Measurements from ENCODE around the gene OR8G5. TPM values are rescaled to one million over a fixed set of nuclear protein-coding genes. Genes with fewer than 3 reads are reported as not detected.
"Not testable (repeated sequence)": the region's sequence is repeated elsewhere in the genome, so short reads cannot be mapped to it uniquely, and the experiment has no call there.

Gene OR8G5
- total RNA-seq, 1 donor from 2014 or later: not detected

DNA sequence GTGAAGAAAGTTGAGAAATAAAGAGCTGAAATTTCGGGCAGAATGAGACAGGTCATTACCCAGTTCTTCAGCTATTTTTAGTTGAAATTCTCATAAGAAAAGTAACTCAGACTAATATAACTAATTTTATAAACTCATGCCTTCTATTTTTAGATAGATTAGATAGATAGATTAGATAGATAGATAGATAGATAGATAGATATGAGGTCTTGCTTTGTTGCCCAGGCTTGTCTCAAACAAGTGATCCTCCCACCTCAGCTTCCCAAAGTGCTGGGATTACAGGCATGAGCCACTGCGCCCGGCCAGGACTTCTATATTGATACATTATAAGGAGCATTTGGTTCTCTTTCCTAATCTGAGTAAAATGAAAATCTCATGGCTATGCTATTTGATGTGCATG, 42.1 kb upstream of the OR8G5 start:
- H3K4me1 Mint-ChIP-seq: no peaks in the 10 kb centered on the region
- H3K27me3 Mint-ChIP-seq (ENCODE audit: low read depth): peaks cover 8% of the 10 kb centered on the region
- H3K9me3 Mint-ChIP-seq: no peaks in the 10 kb centered on the region
- no peak for TF ChIP-seq CTCF (conservative IDR thresholded peaks at IDR 0.05)
- no peak for DNase-seq (ENCODE audit: low read depth, low spot score)
- no peak overlapping the region for H3K4me3 Mint-ChIP-seq
- H3K27ac Mint-ChIP-seq (ENCODE audit: unreplicated experiment): no peak overlapping the region
- no peaks in the 10 kb centered on the region for H3K36me3 Mint-ChIP-seq (ENCODE audit: low read depth)

DNA sequence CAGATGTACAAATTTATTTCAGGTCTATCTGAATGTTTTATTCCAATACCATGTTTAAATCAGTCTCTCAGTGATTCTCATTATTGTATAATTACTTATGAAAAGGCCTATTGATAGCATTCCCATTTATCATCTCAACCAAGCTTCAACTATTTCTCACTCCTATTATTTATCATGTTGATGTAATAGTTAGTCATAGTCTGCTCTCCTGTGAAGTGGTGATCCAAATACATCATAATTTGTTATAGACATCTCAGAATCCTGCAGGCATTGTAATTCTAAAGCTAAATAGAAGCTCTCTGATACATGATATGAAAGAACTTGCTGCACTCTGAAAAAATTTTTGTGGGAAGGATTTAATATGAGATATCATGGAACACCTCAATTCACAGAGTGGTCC, 37.0 kb upstream of the OR8G5 start:
- Mint-ChIP-seq H3K4me1 (no peaks in the 10 kb centered on the region), H3K36me3 (ENCODE audit: low read depth) (no peaks in the 10 kb centered on the region), H3K27ac (ENCODE audit: unreplicated experiment) (no peak overlapping the region), H3K9me3 (no peaks in the 10 kb centered on the region), H3K27me3 (ENCODE audit: low read depth) (peaks cover 8% of the 10 kb centered on the region), H3K4me3 (no peak overlapping the region)
- no peak for DNase-seq (ENCODE audit: low read depth, low spot score)
- no peak for TF ChIP-seq CTCF (conservative IDR thresholded peaks at IDR 0.05)

GRCh38 chr11:124222407-124222806, 33.8 kb upstream of the OR8G5 start:
- H3K4me1 Mint-ChIP-seq: no peaks in the 10 kb centered on the region
- no peak overlapping the region for H3K4me3 Mint-ChIP-seq
- DNase-seq (ENCODE audit: low read depth, low spot score): no peak
- no peak for TF ChIP-seq CTCF (conservative IDR thresholded peaks at IDR 0.05)
- H3K9me3 Mint-ChIP-seq: no peaks in the 10 kb centered on the region
- no peak overlapping the region for H3K27ac Mint-ChIP-seq (ENCODE audit: unreplicated experiment)
- no peaks in the 10 kb centered on the region for H3K36me3 Mint-ChIP-seq (ENCODE audit: low read depth)
- H3K27me3 Mint-ChIP-seq (ENCODE audit: low read depth): no peaks in the 10 kb centered on the region

DNA sequence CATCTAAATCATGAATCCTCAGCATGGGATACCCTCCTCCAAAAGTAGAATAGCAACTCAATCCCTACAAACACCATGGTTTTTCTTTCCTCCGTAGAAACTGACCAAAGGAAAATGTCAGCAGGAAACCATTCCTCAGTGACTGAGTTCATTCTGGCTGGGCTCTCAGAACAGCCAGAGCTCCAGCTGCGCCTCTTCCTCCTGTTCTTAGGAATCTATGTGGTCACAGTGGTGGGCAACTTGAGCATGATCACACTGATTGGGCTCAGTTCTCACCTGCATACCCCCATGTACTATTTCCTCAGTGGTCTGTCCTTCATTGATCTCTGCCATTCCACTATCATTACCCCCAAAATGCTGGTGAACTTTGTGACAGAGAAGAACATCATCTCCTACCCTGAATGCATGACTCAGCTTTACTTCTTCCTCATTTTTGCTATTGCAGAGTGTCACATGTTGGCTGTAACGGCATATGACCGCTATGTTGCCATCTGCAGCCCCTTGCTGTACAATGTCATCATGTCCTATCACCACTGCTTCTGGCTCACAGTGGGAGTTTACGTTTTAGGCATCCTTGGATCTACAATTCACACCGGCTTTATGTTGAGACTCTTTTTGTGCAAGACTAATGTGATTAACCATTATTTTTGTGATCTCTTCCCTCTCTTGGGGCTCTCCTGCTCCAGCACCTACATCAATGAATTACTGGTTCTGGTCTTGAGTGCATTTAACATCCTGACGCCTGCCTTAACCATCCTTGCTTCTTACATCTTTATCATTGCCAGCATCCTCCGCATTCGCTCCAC, 31.4 kb upstream of the OR8G5 start:
- not testable (repeated sequence) for H3K27me3 Mint-ChIP-seq (ENCODE audit: low read depth); DNase-seq (ENCODE audit: low read depth, low spot score); H3K4me1 Mint-ChIP-seq; H3K36me3 Mint-ChIP-seq (ENCODE audit: low read depth); H3K4me3 Mint-ChIP-seq; H3K9me3 Mint-ChIP-seq
- peak overlapping the region; percentile 50 for H3K27ac Mint-ChIP-seq (ENCODE audit: unreplicated experiment)

DNA sequence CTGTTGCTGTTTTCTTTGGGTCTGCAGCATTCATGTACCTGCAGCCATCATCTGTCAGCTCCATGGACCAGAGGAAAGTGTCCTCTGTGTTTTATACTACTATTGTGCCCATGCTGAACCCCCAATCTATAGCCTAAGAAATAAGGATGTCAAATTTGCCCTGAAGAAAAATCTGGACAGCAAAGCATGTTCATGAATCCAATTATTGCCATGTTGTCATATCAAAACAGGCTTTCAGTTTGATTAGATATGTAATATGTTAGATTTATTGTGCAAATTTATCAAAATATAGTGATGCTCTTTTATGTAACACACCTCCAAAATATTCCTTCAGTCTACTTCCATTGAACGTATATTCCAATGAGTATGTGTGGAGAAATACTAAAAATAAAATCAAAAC, 30.7 kb upstream of the OR8G5 start:
- no peaks in the 10 kb centered on the region for H3K36me3 Mint-ChIP-seq (ENCODE audit: low read depth)
- H3K27ac Mint-ChIP-seq (ENCODE audit: unreplicated experiment): no peak overlapping the region
- no peak overlapping the region for H3K4me3 Mint-ChIP-seq
- H3K4me1 Mint-ChIP-seq: no peaks in the 10 kb centered on the region
- no peaks in the 10 kb centered on the region for H3K9me3 Mint-ChIP-seq
- no peak for TF ChIP-seq CTCF (conservative IDR thresholded peaks at IDR 0.05)
- DNase-seq (ENCODE audit: low read depth, low spot score): no peak
- peaks cover 3% of the 10 kb centered on the region for H3K27me3 Mint-ChIP-seq (ENCODE audit: low read depth)

DNA sequence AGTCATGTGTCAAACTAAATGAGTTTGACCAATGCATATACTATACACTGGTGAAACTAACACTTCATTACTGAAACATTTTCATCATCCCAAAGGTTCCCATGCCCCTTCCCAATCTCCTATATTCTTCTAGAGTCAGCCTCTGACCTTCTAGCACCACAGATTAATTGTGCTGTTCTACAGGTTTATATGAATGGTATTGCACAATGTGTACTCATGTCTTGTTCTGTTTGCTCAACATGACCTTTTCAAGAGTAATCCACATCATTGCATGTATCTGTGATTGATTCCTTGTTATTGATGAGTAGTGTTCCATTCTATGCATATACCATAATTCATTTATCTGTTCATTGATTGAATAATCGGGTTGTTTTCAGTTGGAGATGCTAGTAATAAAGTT, 22.8 kb upstream of the OR8G5 start:
- H3K9me3 Mint-ChIP-seq: no peaks in the 10 kb centered on the region
- no peak overlapping the region for H3K27ac Mint-ChIP-seq (ENCODE audit: unreplicated experiment)
- DNase-seq (ENCODE audit: low read depth, low spot score): no peak
- H3K4me3 Mint-ChIP-seq: no peak overlapping the region
- no peaks in the 10 kb centered on the region for H3K4me1 Mint-ChIP-seq
- no peak for TF ChIP-seq CTCF (conservative IDR thresholded peaks at IDR 0.05)
- peaks cover 5% of the 10 kb centered on the region for H3K27me3 Mint-ChIP-seq (ENCODE audit: low read depth)
- H3K36me3 Mint-ChIP-seq (ENCODE audit: low read depth): no peaks in the 10 kb centered on the region

All from neural crest cell (in vitro differentiated cells).